Measurements from ENCODE around the gene ALG11.
"Not testable (repeated sequence)": the region's sequence is repeated elsewhere in the genome, so short reads cannot be mapped to it uniquely, and the experiment has no call there.

Gene ALG11

GRCh38 chr13:52027832-52028231 lies 15.6 kb downstream of the ALG11 start:
- DNase-seq (ENCODE audit: low read depth in 2 of 2, low spot score in 1 of 2) = no peak

GRCh38 chr13:52029569-52029968 lies 17.4 kb downstream of the ALG11 start:
- DNase-seq (ENCODE audit: low read depth in 2 of 2, low spot score in 1 of 2) = no peak

- DNase-seq (ENCODE audit: low read depth in 2 of 2, low spot score in 1 of 2) = not testable (repeated sequence)
Observed at GRCh38 chr13:52030401-52030800, 18.2 kb downstream of the ALG11 start.

- no peak for DNase-seq (ENCODE audit: low read depth in 2 of 2, low spot score in 1 of 2)
Observed at GRCh38 chr13:52033039-52033438, 20.8 kb downstream of the ALG11 start.

GRCh38 chr13:52034616-52035226 lies 22.5 kb downstream of the ALG11 start:
- DNase-seq (ENCODE audit: low read depth in 2 of 2, low spot score in 1 of 2) = no peak

GRCh38 chr13:52036037-52036436 lies 23.8 kb downstream of the ALG11 start:
- DNase-seq (ENCODE audit: low read depth in 2 of 2, low spot score in 1 of 2) = no peak

- DNase-seq (ENCODE audit: low read depth in 2 of 2, low spot score in 1 of 2) = no peak
Observed at GRCh38 chr13:52043675-52044074, 31.5 kb downstream of the ALG11 start.

GRCh38 chr13:52047463-52047862 lies 35.3 kb downstream of the ALG11 start:
- no peak for DNase-seq (ENCODE audit: low read depth in 2 of 2, low spot score in 1 of 2)

GRCh38 chr13:52048516-52048915 lies 36.3 kb downstream of the ALG11 start:
- DNase-seq (ENCODE audit: low read depth in 2 of 2, low spot score in 1 of 2) = no peak

GRCh38 chr13:52051400-52051799 lies 39.2 kb downstream of the ALG11 start:
- no peak for DNase-seq (ENCODE audit: low read depth in 2 of 2, low spot score in 1 of 2)

- no peak for DNase-seq (ENCODE audit: low read depth in 2 of 2, low spot score in 1 of 2)
Observed at GRCh38 chr13:52053460-52053859, 41.3 kb downstream of the ALG11 start.

- DNase-seq (ENCODE audit: low read depth in 2 of 2, low spot score in 1 of 2) = not testable (repeated sequence)
Observed at GRCh38 chr13:52061064-52061463, 48.9 kb downstream of the ALG11 start.

- no peak for DNase-seq (ENCODE audit: low read depth in 2 of 2, low spot score in 1 of 2)
Observed at GRCh38 chr13:52061587-52061986, 49.4 kb downstream of the ALG11 start.

- DNase-seq (ENCODE audit: low read depth in 2 of 2, low spot score in 1 of 2) = no peak
Observed at GRCh38 chr13:52067237-52067636, 55.0 kb downstream of the ALG11 start.

GRCh38 chr13:52070929-52071523 lies 58.8 kb downstream of the ALG11 start:
- DNase-seq (ENCODE audit: low read depth in 2 of 2, low spot score in 1 of 2) = no peak
